Esophagus (tissue), 2 donors: Measurements from ENCODE around the gene ICAM3. TPM values are rescaled to one million over a fixed set of nuclear protein-coding genes. Genes with fewer than 3 reads are reported as not detected.

Experiments
- H3K27ac ChIP-seq, 2 donors: one replicate each; pipeline ENCODE4 v1.5.1; 2013; ENCODE audit warnings: low read depth in 2 of 2, mild to moderate bottlenecking in 2 of 2, inconsistent platforms in 1 of 2, low read length in 1 of 2, moderate library complexity in 1 of 2
- H3K27me3 ChIP-seq, 2 donors: one replicate each; pipeline ENCODE4 v1.6.1; 2013; ENCODE audit warnings: low read length in 2 of 2, control low read depth in 1 of 2, mild to moderate bottlenecking in 1 of 2; ENCODE audit not compliant: insufficient read depth in 2 of 2, control insufficient read depth in 1 of 2
- H3K36me3 ChIP-seq, 2 donors: one replicate each; pipeline ENCODE4 v1.6.1; 2013; ENCODE audit warnings: low read length in 1 of 2; ENCODE audit not compliant: control insufficient read depth in 2 of 2, insufficient read depth in 2 of 2
- H3K4me1 ChIP-seq, 2 donors: one replicate each; pipeline ENCODE4 v1.6.1; 2013; ENCODE audit warnings: low read length in 1 of 2; ENCODE audit not compliant: control insufficient read depth in 2 of 2, insufficient read depth in 2 of 2
- H3K4me3 ChIP-seq, 2 donors: one replicate each; pipeline ENCODE4 v1.5.1; 2013; ENCODE audit warnings: low read length in 2 of 2, mild to moderate bottlenecking in 2 of 2, low read depth in 1 of 2, moderate library complexity in 1 of 2
- H3K9me3 ChIP-seq, 2 donors: one replicate each; pipeline ENCODE4 v1.6.1; 2013; ENCODE audit warnings: mild to moderate bottlenecking in 2 of 2, low read depth in 1 of 2, low read length in 1 of 2, moderate library complexity in 1 of 2; ENCODE audit not compliant: control insufficient read depth in 2 of 2, insufficient read depth in 1 of 2
- whole genome bisulfite sequencing, 2 donors: extraction: QIAGEN DNeasy Blood & Tissue Kit; methylation state at CpG; one replicate each; pipeline ENCODE4 v1.1.7; 2013; 5-methylcytosine and 5-hydroxymethylcytosine counted together
- polyA plus RNA-seq, 2 donors: library from polyadenylated mRNA; stranded (reverse); fragments of 200-250 nt; gene quantifications; one replicate each; pipeline ENCODE4 v1.2.3, GENCODE V29; 2013
- donor health status: healthy with polysubstance abuse.
- donor health status: Bipolar disorder and iron deficiency.

Gene ICAM3
- polyA plus RNA-seq, 2 donors = 3.8 to 5.8 TPM

GRCh38 chr19:10288662-10289166, 50.7 kb downstream of the ICAM3 start:
- Histone ChIP-seq H3K27ac (no peak overlapping the region), H3K4me3 (peak overlapping the region; percentile 21 to 28), H3K27me3 (peaks cover 0 to 24% of the 10 kb centered on the region in 2 donors), H3K4me1 (peaks cover 23 to 53% of the 10 kb centered on the region in 2 donors), H3K9me3 (peaks cover 0 to 15% of the 10 kb centered on the region in 2 donors), H3K36me3 (peaks cover 0 to 12% of the 10 kb centered on the region in 2 donors)
- 1 to 3% methylated on average over 23 of the region's 23 CpGs for WGBS, 2 donors

- H3K27ac ChIP-seq = no peak within 1 kb of the TSS
- H3K9me3 ChIP-seq = peaks cover 0 to 6% of the 10 kb centered on the region in 2 donors
- no peak within 1 kb of the TSS for H3K4me3 ChIP-seq
- H3K27me3 ChIP-seq = peaks cover 0 to 15% of the 10 kb centered on the region in 2 donors
- peaks cover 0 to 14% of the 10 kb centered on the region in 2 donors for H3K36me3 ChIP-seq
- peaks cover 23 to 41% of the 10 kb centered on the region in 2 donors for H3K4me1 ChIP-seq
- WGBS, 2 donors = 11 to 24% methylated on average over 59 of the region's 59 CpGs
These were observed 52.4 kb downstream of the ICAM3 start, which contains the start of gene ICAM4 for GRCh38 chr19:10286803-10287737. ICAM4 (plus strand) TSS chr19:10286955; CDS start chr19:10287013, 58 bp downstream.

GRCh38 chr19:10285393-10285792, 54.0 kb downstream of the ICAM3 start:
- Histone ChIP-seq H3K27ac (no peak overlapping the region), H3K36me3 (peaks cover 0 to 14% of the 10 kb centered on the region in 2 donors), H3K4me3 (no peak overlapping the region), H3K9me3 (peaks cover 0 to 4% of the 10 kb centered on the region in 2 donors), H3K27me3 (peaks cover 0 to 15% of the 10 kb centered on the region in 2 donors), H3K4me1 (peaks cover 17 to 27% of the 10 kb centered on the region in 2 donors)
- WGBS, 2 donors = 85 to 92% methylated on average over 4 of the region's 4 CpGs

GRCh38 chr19:10284960-10285278, 54.5 kb downstream of the ICAM3 start:
- Histone ChIP-seq H3K9me3 (peaks cover 0 to 4% of the 10 kb centered on the region in 2 donors), H3K27ac (no peak overlapping the region), H3K4me3 (no peak overlapping the region), H3K4me1 (peaks cover 12 to 22% of the 10 kb centered on the region in 2 donors), H3K27me3 (peaks cover 0 to 15% of the 10 kb centered on the region in 2 donors), H3K36me3 (peaks cover 0 to 14% of the 10 kb centered on the region in 2 donors)
- WGBS, 2 donors = 95 to 98% methylated on average over 13 of the region's 13 CpGs

- 92 to 93% methylated on average over 29 to 34 of the region's 34 CpGs for WGBS, 2 donors
- Histone ChIP-seq H3K4me1 (peaks cover 7 to 20% of the 10 kb centered on the region in 2 donors), H3K9me3 (peaks cover 0 to 3% of the 10 kb centered on the region in 2 donors), H3K36me3 (peaks cover 0 to 14% of the 10 kb centered on the region in 2 donors), H3K4me3 (no peak overlapping the region), H3K27ac (no peak overlapping the region), H3K27me3 (peaks cover 0 to 10% of the 10 kb centered on the region in 2 donors)
These were observed 55.1 kb downstream of the ICAM3 start for GRCh38 chr19:10284065-10284959.

Other genes starting within 250 kb of the ICAM3 start
- gene ANGPTL6, start 236.9 kb downstream of the ICAM3 start, polyA plus RNA-seq = under 1 TPM; 0.28 to 0.47 TPM
- gene PPAN, start 233.3 kb downstream of the ICAM3 start, polyA plus RNA-seq = 10 to 100 TPM; 41.6 to 64.7 TPM
- 10 to 100 TPM in 1 of 2 donors, 1 to 10 TPM in 1; 6.6 to 12.8 TPM for gene P2RY11, start 227.9 kb downstream of the ICAM3 start, polyA plus RNA-seq
- gene EIF3G, start 219.7 kb downstream of the ICAM3 start, polyA plus RNA-seq = 100 to 1,000 TPM in 1 of 2 donors, 10 to 100 TPM in 1; 85.4 to 163 TPM
- 10 to 100 TPM; 32.1 to 42.6 TPM for gene DNMT1, start 144.7 kb downstream of the ICAM3 start, polyA plus RNA-seq
- 1 to 10 TPM in 1 of 2 donors, under 1 TPM in 1; 0.71 to 1.2 TPM for gene S1PR2, start 108.3 kb downstream of the ICAM3 start, polyA plus RNA-seq
- 10 to 100 TPM; 25.7 to 71.6 TPM for gene MRPL4, start 87.4 kb downstream of the ICAM3 start, polyA plus RNA-seq
- 1 to 10 TPM; 4.8 to 8.8 TPM for gene ICAM1, start 68.5 kb downstream of the ICAM3 start, polyA plus RNA-seq
- gene ICAM4, start 52.7 kb downstream of the ICAM3 start, polyA plus RNA-seq = under 1 TPM; 0.12 to 0.26 TPM
- under 1 TPM; 0.27 to 0.45 TPM for gene ICAM5, start 49.7 kb downstream of the ICAM3 start, polyA plus RNA-seq
- gene ZGLP1, start 29.8 kb downstream of the ICAM3 start, polyA plus RNA-seq = 1 to 10 TPM; 2.0 to 8.2 TPM
- gene FDX2, start 23.6 kb downstream of the ICAM3 start, polyA plus RNA-seq = 10 to 100 TPM; 18.3 to 18.5 TPM
- 1 to 10 TPM; 7.1 to 8.2 TPM for gene RAVER1, start 6.1 kb downstream of the ICAM3 start, polyA plus RNA-seq
- 10 to 100 TPM; 56.2 to 96.8 TPM for gene TYK2, start 40.9 kb upstream of the ICAM3 start, polyA plus RNA-seq
- gene CDC37, start 63.9 kb upstream of the ICAM3 start, polyA plus RNA-seq = 100 to 1,000 TPM; 162 to 206 TPM
- gene PDE4A, start 80.9 kb upstream of the ICAM3 start, polyA plus RNA-seq = 1 to 10 TPM; 1.2 to 1.3 TPM
- 10 to 100 TPM; 54.2 to 63.9 TPM for gene KEAP1, start 163.7 kb upstream of the ICAM3 start, polyA plus RNA-seq
- 10 to 100 TPM in 1 of 2 donors, 1 to 10 TPM in 1; 9.4 to 12.1 TPM for gene S1PR5, start 177.8 kb upstream of the ICAM3 start, polyA plus RNA-seq
- gene ATG4D, start 204.3 kb upstream of the ICAM3 start, polyA plus RNA-seq = 10 to 100 TPM; 43.9 to 53.6 TPM
- gene KRI1, start 226.4 kb upstream of the ICAM3 start, polyA plus RNA-seq = 10 to 100 TPM; 16.4 to 25.3 TPM
- gene CDKN2D, start 229.4 kb upstream of the ICAM3 start, polyA plus RNA-seq = 10 to 100 TPM in 1 of 2 donors, 1 to 10 TPM in 1; 4.6 to 11.7 TPM
- gene AP1M2, start 247.7 kb upstream of the ICAM3 start, polyA plus RNA-seq = 10 to 100 TPM; 54.2 to 55.4 TPM